Effector CD8-positive, alpha-beta T cell (primary cell): ENCODE measurements around the gene WDTC1.

ENCODE experiments used
- DNase-seq: peaks from one replicate; lab custom pipeline; 2025; lab: John Stamatoyannopoulos, UW

WDTC1 gene

DNA sequence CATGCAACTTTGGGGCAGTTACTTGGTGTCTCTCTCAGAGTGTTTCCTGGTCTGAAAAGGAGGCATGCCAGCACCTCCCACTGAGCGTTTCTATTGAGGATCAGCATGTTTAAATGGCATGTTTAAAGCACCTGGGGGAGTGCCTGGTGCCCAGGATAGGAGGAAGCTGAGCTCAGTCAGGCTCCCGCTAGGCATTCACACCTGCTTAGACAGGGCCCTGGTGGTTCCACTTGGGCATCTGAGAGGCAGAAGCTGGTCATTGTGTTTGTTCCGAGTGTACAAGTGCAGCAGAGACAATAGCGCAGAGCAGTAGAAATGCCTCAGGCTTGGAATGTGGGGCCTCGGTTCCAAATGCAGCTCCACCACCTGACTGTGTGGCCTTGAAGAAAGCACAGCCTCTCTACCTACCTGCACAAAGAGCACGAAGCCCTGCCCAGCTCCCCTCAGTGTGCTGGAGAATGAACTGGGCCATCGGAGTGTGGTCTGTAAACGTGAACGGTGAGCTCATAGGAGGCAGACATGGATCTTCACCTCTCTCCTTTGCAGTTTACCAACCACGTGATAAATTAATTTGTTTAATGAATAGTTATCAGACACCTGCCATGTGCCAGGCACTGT is 67.3 kb downstream of the WDTC1 start:
- no peak for DNase-seq

DNA sequence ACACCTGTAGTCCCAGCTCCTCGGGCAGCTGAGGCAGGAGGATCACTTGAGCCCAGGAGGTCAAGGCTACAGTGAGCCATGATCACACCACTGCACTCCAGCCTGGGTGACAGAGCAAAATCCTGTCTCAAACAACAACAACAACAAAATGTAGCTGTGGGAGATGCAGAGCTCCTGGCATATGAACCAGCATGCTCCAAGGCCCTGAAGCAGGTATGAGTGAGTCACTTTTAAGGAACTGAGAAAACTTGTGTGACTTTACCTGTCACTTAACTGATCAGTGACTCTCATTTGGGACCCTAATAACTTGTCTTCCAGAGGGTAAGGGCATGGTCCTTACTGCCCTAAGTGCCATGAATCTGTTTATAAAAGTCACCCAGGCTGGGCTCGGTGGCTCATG is 68.2 kb downstream of the WDTC1 start:
- DNase-seq, result no peak

DNA sequence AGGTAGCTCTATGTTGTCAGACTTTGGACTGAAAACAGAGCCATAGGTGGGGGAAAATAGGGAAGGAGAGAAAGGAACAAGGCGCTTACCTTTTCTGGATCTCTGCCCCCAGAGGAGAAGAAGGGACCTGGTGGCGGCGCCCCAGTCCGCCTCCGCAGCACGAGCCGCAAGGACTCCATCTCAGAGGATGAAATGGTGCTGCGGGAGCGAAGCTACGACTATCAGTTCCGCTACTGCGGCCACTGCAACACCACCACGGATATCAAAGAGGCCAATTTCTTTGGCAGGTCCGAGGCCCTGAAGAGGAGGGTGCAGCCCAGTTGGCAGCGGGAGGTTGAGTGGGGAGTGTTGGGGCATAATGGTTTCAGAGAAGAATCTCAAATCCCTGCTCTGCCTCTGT is 69.1 kb downstream of the WDTC1 start:
- DNase-seq, result no peak

- no peak for DNase-seq
These were observed 71.6 kb downstream of the WDTC1 start for GRCh38 chr1:27306071-27306470.

- no peak for DNase-seq
These were observed 72.7 kb downstream of the WDTC1 start for GRCh38 chr1:27306892-27307761.

DNA sequence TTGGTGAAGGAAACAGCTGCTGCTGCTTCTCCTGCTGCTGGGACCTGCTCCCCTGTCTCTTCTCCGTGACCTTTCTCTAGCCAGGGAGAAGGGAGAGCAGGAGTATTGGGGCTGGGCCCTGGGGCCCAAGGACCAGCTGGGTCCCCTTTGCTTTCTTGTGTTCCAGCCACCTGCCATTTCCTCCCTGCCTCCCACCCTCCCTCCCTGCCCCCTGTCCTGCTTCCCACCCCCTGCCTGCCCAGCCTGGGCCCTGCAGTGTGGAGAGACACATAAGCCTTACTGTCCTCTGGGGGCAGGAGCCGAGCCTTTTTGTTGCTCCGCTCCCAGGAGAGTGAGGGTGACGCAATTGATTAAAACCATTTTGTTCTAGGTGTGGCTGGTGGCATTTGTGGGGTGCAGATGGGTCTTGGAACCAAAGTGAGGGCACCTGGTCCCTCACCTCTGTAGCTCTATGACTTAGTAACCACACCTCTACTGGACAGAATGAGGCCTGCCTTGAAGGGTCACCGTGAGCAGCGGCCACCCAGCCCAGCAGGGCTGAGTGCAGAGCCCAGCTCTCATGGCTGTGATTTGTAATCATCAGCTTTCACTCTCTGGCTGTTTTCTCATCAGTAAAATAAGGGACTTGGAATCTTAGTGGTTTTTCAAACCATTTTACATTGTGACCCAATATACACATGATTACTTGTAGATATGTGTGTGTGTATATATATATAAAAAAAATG is 73.6 kb downstream of the WDTC1 start:
- DNase-seq, result no peak

DNA sequence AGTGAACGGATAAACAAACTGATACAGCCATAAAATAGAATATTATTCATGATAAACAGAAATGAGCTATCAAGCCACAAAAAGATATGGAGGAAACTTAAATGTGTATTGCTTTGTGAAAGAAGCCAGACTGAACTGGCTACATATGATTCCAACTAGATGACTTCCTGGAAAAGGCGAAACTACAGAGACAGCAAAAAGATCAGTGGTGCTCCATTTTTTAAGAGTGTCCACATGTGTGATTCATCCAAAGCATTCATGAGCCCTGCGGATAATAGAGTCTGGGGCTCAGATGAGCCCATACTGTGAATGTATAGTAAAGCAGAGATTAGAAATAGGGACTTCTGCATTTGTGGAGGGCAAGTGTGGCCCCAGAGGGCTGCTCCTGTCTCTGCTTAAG is 79.7 kb downstream of the WDTC1 start:
- DNase-seq, result no peak

DNA sequence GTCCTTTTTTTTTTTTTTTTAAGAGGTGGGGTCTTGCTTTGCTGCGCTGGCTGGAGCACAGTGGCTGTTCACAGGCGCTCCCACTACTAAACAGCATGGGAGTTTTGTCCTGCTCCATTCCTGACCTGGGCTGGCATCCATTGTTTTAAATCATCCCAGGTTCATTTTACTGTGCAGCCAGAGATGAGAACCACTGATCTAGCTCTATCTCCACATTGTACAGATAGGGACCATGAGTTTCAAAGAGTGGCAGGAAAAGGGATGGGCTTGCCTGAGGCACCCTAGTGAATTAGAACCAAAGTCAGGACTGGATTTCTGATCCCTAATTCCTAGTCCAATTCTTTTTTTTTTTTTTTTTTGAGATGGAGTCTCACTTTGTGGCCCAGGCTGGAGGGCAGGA is 80.3 kb downstream of the WDTC1 start:
- DNase-seq, result no peak

DNA sequence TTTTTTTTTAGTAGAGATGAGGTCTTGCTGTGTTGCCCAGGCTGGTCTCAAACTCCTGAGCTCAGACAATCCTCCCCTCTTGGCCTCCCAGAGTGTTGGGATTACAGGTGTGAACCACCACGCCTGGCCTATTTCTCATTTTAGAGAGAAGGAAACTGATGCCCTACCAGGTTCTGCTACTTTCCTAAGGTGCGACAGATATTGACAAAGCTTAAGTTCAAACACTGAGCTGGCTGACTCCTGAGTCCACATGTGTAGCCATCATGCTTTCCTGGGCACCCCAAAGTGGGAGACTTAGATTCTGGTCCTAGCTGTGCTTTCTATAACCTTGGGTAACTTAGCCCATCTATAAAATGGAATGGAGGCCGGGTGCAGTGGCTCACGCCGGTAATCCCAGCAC is 82.4 kb downstream of the WDTC1 start:
- DNase-seq, result no peak

DNA sequence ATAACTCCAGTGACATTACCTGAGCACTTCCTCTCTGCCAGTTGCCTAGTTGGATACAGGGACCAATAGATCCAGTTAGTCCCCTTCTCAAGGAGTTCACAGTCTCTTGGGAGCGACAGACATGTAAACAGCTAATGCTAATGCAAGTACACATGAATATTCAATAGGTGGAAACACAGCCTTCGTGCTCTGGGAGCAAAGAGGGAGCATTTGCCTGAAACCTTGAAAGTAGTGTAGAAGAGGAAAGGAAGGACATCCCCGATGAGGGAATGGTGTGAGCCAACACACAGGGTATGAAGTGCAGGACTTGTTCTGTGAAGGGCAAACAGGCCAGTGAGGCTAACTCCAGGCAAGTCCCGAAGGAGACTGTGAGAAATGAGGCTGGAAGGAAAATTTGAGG is 83.7 kb downstream of the WDTC1 start:
- no peak for DNase-seq

DNA sequence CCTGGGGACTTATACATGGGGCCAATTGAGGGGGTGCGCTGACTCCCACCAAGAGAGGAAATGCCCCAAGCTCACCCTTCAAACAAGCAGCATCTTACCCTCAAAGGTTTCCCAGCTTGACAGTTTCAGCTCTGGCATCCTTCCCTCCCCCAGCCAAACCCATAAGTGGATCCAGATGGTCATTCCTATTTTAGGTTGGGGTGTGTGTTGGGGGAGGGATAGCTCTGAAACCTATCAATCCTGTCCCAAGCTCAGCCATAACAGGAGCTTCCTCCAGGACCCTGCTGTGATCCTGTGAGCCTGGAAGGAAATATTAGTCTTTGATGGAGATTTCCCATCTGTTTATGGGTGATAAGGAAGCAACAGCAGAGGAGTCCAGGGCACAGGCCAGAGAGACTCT is 84.2 kb downstream of the WDTC1 start:
- no peak for DNase-seq

DNA sequence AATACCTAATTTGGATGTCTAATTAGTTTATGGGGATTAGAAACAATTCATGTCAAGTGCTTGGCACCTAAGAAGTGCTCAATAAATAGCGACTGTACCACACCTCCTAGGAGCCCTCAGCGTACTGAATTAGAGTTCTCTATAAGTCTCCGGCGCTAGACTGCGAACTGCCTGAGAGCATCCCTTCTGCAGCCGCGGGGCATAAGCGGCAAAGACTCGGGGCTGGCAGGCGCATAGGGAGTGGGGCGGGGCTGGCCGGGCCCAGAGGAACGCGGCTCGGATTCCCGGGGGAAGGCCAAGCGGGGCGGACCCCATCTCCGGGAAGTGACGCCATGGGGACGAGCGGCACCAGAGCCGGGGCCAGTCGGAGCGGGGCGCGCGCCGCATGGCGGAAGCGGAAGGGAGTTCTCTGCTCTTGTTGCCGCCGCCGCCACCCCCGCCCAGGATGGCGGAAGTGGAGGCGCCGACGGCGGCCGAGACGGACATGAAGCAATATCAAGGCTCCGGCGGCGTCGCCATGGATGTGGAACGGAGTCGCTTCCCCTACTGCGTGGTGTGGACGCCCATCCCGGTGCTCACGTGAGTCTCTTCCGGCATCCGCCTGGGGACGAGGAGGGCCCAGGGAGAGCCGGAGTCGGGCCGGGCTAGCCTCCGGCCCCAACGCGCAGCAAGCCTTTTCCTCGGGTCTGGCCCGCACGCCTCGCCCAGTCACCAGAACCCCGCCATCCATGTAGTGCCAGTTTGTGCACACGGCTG is 87.6 kb downstream of the WDTC1 start, which contains the start of gene TMEM222:
Gene TMEM222, plus strand, starts transcription at position 351 of the 756 bp plus-strand sequence. Its CDS starts 35 bp downstream, at position 386.
- peak; percentile 94 for DNase-seq

DNA sequence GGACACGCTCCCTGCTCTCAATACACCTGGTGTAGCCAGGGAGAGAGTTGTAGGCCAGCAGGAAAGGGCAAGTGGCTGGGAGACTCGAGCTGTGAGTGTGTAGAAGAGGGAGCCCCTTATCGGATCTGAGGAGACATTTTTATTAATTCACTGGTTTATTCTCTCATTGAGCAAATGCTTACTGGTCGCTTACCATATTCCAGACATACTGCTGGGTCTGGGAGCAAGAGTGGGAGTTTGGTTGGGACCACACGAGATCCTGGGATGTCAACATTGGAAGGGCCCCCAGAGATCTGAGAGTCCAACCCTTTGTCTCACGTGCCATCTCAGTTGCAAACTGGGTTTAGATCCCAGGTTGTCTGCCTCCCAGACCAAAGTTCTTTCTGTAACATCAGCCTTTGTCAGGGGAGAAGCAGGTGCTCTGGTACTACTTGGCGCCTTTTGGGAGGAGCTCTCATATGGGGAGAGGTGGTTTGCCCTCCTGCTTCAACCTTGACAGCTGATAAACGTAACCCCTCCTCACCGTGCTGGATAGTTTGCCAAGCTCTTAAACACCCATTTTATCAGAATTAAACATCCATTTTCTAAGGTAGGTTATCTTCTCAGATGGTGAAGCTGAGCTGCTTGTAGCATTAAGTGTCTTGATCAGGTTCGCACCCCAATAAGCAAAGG is 88.3 kb downstream of the WDTC1 start:
- DNase-seq, result no peak

DNA sequence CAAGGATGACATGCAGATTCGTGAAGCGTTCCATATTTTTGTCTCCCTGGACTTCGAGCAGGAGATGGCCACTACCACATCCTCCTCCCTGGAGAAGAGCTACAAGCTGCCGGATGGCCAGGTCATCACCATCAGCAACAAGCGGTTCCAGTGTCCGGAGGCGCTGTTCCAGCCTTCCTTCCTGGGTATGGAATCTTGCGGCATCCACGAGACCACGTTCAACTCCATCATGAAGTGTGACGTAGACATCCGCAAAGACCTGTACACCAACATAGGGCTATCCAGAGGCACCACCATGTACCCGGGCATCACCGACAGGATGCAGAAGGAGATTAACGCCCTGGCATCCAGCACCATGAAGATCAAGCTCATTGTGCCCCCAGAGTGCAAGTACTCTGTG is 90.9 kb downstream of the WDTC1 start:
- DNase-seq, result no peak

DNA sequence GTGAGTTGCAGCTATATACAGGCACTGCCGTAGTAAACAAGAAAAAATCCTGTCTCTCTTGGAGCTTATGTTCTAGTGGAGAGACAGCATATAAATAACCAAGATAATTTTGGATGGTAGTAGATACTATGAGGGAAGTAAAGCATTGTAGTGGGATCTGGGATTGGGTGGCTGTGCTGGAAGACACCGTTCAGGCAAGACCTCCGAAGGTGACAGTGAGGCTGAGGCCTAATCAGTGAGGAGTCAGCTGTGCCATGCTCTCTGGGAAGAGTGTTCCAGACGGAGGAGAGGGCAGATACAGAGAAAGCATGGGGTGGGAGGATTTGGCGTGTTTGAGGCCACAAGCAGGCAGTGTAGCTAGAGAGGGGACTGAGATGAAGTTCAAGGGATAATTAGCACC is 93.5 kb downstream of the WDTC1 start:
- no peak for DNase-seq

DNA sequence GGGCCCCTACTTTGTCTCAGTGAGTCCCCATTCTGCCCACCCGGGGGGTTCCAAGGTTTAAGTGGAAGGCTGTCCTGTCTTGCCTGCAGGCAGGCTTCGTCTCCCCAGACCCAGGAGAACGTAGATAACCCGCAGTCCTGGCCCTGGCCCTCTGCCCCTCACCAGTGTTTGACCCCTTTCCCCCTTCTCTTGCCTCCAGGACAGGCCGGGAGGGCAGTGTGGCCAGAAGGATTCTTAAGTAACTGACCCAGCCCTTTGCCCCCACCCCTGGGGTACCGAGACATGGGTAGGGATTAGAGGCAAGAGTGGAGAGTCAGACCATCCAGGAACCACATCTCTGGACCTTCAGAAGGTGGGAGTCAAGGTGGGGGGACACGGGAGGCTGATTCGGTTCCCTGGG is 96.4 kb downstream of the WDTC1 start:
- no peak for DNase-seq

GRCh38 chr1:27331426-27331825 is 97.0 kb downstream of the WDTC1 start:
- DNase-seq, result no peak

DNA sequence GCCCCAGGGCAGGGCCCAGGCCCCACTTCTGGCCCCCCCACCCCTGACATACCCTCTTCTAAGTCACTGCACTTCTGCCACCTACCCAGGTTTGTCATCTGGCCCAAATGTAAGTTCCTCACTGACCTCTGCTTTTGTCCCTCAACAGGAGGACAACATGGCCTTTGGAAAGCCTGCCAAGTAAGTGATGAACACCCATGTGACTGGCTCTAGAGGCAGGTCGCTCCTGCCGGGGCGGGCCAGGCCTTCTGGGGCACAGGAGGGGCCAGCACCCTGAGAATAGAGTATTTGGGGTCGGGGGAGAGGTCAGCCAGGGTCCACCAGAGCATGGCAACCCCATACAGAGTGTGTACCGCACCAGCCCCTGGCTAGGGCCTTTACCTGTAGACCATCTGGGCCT is 97.5 kb downstream of the WDTC1 start:
- DNase-seq, result no peak

- peak; percentile 44 for DNase-seq
These were observed 98.3 kb downstream of the WDTC1 start for GRCh38 chr1:27332536-27333281.

DNA sequence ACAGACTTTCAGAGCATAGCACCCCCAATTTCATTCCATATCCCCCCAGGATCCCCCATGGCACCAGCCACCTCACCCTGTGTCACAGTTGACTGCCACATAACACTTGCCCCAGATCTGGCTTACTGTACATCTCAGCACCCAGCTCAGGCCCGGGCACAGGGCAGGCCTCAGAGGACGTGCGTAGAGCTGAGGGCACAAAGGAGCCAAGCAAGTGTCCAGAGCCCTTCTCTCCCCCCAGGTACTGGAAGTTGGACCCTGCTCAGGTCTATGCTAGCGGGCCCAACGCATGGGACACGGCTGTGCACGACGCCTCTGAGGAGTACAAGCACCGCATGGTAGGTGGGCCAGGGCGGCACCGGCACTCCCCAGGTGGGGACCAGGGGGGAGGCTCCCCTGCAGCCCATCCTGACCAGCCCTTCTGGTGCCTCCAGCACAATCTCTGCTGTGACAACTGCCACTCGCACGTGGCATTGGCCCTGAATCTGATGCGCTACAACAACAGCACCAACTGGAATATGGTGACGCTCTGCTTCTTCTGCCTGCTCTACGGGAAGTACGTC is 99.4 kb downstream of the WDTC1 start:
- no peak for DNase-seq
